GM23338 (cell line): Measurements from ENCODE around the gene MYO18B. TPM values are rescaled to one million over a fixed set of nuclear protein-coding genes. Genes with fewer than 3 reads are reported as not detected.

Experiments used
- ATAC-seq: fragments of 200-7000 bp; cut with Tn5 transposase; 3 replicates; pipeline ENCODE4 v1.9.1; 2020
- DNase-seq: peaks from one replicate; pipeline ENCODE4 v3.0.0-alpha.2; 2015; ENCODE audit warnings: low spot score
- H2AFZ ChIP-seq: fragments of 200-600 bp; sonication (generic); 2 replicates; pipeline ENCODE4 v1.8.0; 2016; ENCODE audit warnings: antibody characterized with exemption, mild to moderate bottlenecking, moderate library complexity
- H3F3A ChIP-seq: fragments of 200-600 bp; sonication (generic); replicated peaks from 2 replicates; pipeline ENCODE4 v1.8.0; 2017; ENCODE audit warnings: antibody characterized with exemption, mixed run types, low read depth
- H3K27ac ChIP-seq: fragments of 200-600 bp; sonication (generic); 2 replicates; pipeline ENCODE4 v1.6.1; 2016; ENCODE audit warnings: low read depth
- H3K27me3 ChIP-seq: fragments of 200-600 bp; sonication (generic); 2 replicates; pipeline ENCODE4 v1.8.0; 2016; ENCODE audit warnings: mild to moderate bottlenecking, mixed run types, moderate library complexity; ENCODE audit not compliant: insufficient read depth
- H3K36me3 ChIP-seq: fragments of 200-600 bp; sonication (generic); 2 replicates; pipeline ENCODE4 v1.8.0; 2016; ENCODE audit warnings: mild to moderate bottlenecking; ENCODE audit not compliant: insufficient read depth
- H3K4me1 ChIP-seq: fragments of 200-600 bp; sonication (generic); 2 replicates; pipeline ENCODE4 v1.8.0; 2016; ENCODE audit warnings: mild to moderate bottlenecking, moderate library complexity; ENCODE audit not compliant: insufficient read depth
- H3K4me2 ChIP-seq: fragments of 200-600 bp; sonication (generic); 2 replicates; pipeline ENCODE4 v1.7.1; 2017; ENCODE audit warnings: mixed run types
- H3K4me3 ChIP-seq: fragments of 200-600 bp; sonication (generic); 2 replicates; pipeline ENCODE4 v1.6.1; 2016; ENCODE audit warnings: mixed run types
- H3K79me2 ChIP-seq: fragments of 200-600 bp; sonication (generic); replicated peaks from 2 replicates; pipeline ENCODE4 v1.8.0; 2017; ENCODE audit warnings: mild to moderate bottlenecking; ENCODE audit not compliant: insufficient read depth
- H3K9me2 ChIP-seq: fragments of 200-600 bp; sonication (generic); 2 replicates; pipeline ENCODE4 v1.8.0; 2017; ENCODE audit not compliant: insufficient read depth
- H4K20me1 ChIP-seq: fragments of 200-600 bp; sonication (generic); replicated peaks from 2 replicates; pipeline ENCODE4 v1.8.0; 2017; ENCODE audit warnings: mild to moderate bottlenecking; ENCODE audit not compliant: insufficient read depth
- H3K27ac Mint-ChIP-seq: 2 replicates; pipeline ENCODE4 v1.8.0; 2020; ENCODE audit warnings: inconsistent platforms, mild to moderate bottlenecking, moderate library complexity, mixed read lengths
- H3K27me3 Mint-ChIP-seq: 3 replicates; pipeline ENCODE4 v1.8.0; 2022; ENCODE audit warnings: low read depth, mild to moderate bottlenecking, moderate library complexity, mixed read lengths, inconsistent platforms; ENCODE audit not compliant: insufficient read depth, poor library complexity
- H3K36me3 Mint-ChIP-seq: 3 replicates; pipeline ENCODE4 v1.8.0; 2021; ENCODE audit warnings: low read depth, mild to moderate bottlenecking, inconsistent platforms, moderate library complexity, mixed read lengths
- H3K4me1 Mint-ChIP-seq: 3 replicates; pipeline ENCODE4 v1.8.0; 2020; ENCODE audit warnings: mild to moderate bottlenecking, inconsistent platforms, mixed read lengths
- H3K4me3 Mint-ChIP-seq: 3 replicates; pipeline ENCODE4 v1.8.0; 2021; ENCODE audit warnings: moderate library complexity, mild to moderate bottlenecking, inconsistent platforms, mixed read lengths
- H3K9me3 Mint-ChIP-seq: 3 replicates; pipeline ENCODE4 v1.8.0; 2020; ENCODE audit warnings: moderate library complexity, mild to moderate bottlenecking, inconsistent platforms, mixed read lengths
- CREB1 ChIP-seq: fragments of 250-450 bp; sonication (Bioruptor Pico); IDR thresholded peaks from 2 replicates; pipeline ENCODE4 v1.5.0; 2020; ENCODE audit warnings: low read depth, mild to moderate bottlenecking, moderate library complexity
- CTCF ChIP-seq, 2 experiments: fragments of 200-600 bp in 1 of 2; sonication (generic) in 1 of 2; conservative IDR thresholded peaks; 2 replicates each; pipeline versions ENCODE4 v1.5.1 to v1.6.1; 2016 to 2017; ENCODE audit warnings: antibody characterized with exemption in 2 of 2, low read depth in 2 of 2, mild to moderate bottlenecking in 2 of 2, moderate library complexity in 1 of 2
- ETS1 ChIP-seq: IDR thresholded peaks from 2 replicates; pipeline ENCODE4 v1.6.1; 2016; ENCODE audit warnings: antibody characterized with exemption
- EZH2 ChIP-seq: fragments of 200-600 bp; sonication (generic); IDR thresholded peaks from one replicate; pipeline ENCODE4 v1.8.0; 2017; ENCODE audit warnings: antibody characterized with exemption, mild to moderate bottlenecking, low read depth; ENCODE audit not compliant: unreplicated experiment
- JUNB ChIP-seq: IDR thresholded peaks from one replicate; pipeline ENCODE4 v1.6.1; 2016; ENCODE audit warnings: antibody characterized with exemption; ENCODE audit not compliant: unreplicated experiment
- NANOG ChIP-seq: IDR thresholded peaks from 2 replicates; pipeline ENCODE4 v1.6.1; 2016; ENCODE audit warnings: antibody characterized with exemption, borderline replicate concordance
- REST ChIP-seq: IDR thresholded peaks from one replicate; pipeline ENCODE4 v1.6.1; 2018; ENCODE audit warnings: antibody characterized with exemption; ENCODE audit not compliant: unreplicated experiment
- STAT1 ChIP-seq: IDR thresholded peaks from one replicate; pipeline ENCODE4 v1.6.1; 2016; ENCODE audit warnings: antibody characterized with exemption; ENCODE audit not compliant: unreplicated experiment
- ZNF114 ChIP-seq: fragments of 250-450 bp; sonication (Bioruptor Pico); IDR thresholded peaks from 2 replicates; pipeline ENCODE4 v1.5.0; 2020; ENCODE audit warnings: mild to moderate bottlenecking, moderate library complexity
- polyA plus RNA-seq: library from polyadenylated mRNA; unstranded; fragments of >200 nt; fragmentation: Nextera tagmentation; extraction: Ambion mirVana; gene quantifications from 2 replicates; pipeline ENCODE4 v1.2.1, GENCODE V29; 2016
- total RNA-seq: library from RNA; depleted of rRNA; stranded (reverse); fragments of >200 nt; shearing (Covaris generic); gene quantifications from 2 replicates; pipeline ENCODE4 v1.2.3, GENCODE V29; 2014

MYO18B gene
- total and polyA plus RNA-seq, 2 experiments from 2014 or later, result 0.36 to 0.45 TPM

DNA sequence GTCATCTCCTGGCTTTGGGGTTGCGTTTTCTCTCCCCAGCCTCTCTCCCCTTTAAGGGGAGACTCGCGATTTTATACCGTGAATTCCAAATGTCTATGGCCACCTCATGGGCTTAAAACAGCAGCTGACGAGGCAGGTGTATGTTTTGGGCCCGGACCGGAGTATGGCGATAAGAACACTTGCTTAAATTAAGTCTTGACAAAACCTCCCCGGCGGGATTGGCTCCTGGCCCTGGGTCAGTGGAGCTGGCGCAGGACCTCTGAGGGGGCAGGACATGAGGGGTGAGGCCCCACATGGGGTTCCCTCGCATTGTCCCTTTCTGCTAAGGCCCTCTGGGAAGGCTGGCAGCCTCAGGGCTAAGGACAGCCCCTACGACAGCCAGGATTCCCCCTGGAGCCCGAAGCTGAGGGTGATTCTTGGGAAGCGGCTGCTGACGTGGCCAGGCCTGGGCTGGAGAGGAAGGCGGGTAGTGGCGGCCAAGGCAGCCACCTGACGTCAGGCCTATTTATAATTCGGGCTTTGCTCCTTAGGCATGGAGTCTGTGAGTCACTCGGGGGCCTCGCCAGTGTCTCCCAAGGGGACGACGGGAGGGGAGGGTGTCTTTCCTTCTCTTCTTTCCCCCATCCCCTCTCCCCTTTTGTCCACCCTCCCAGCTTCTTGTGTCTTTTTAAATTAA is 12.7 kb downstream of the MYO18B start:
- Histone ChIP-seq H3K4me1 (no peaks in the 10 kb centered on the region), H3K27me3 (no peaks in the 10 kb centered on the region), H3K4me2 (no peak overlapping the region), H3K4me3 (no peak overlapping the region), H3F3A (no peaks in the 10 kb centered on the region), H3K79me2 (no peaks in the 10 kb centered on the region), H2AFZ (no peak overlapping the region), H3K36me3 (no peaks in the 10 kb centered on the region; the same call in 1 of the 2 replicates), H3K27ac (no peak overlapping the region), H3K9me2 (no peaks in the 10 kb centered on the region), H4K20me1 (no peaks in the 10 kb centered on the region)
- ATAC-seq (peak; percentile 42; the same call in 1 of the 3 replicates), DNase-seq (no peak)
- Mint-ChIP-seq H3K27me3 (peaks cover 7% of the 10 kb centered on the region), H3K27ac (no peak overlapping the region), H3K9me3 (no peaks in the 10 kb centered on the region), H3K4me3 (no peak overlapping the region), H3K36me3 (no peaks in the 10 kb centered on the region), H3K4me1 (no peaks in the 10 kb centered on the region)
- TF ChIP-seq JUNB (no peak), ZNF114 (CRISPR knock-in tag) (no peak), STAT1 (no peak), CTCF (conservative IDR thresholded peaks at IDR 0.05; ENCODE audit: low read depth in 2 of 2) (no peak), CREB1 (CRISPR knock-in tag) (no peak), EZH2 (no peak), ETS1 (no peak), NANOG (no peak), REST (no peak)

DNA sequence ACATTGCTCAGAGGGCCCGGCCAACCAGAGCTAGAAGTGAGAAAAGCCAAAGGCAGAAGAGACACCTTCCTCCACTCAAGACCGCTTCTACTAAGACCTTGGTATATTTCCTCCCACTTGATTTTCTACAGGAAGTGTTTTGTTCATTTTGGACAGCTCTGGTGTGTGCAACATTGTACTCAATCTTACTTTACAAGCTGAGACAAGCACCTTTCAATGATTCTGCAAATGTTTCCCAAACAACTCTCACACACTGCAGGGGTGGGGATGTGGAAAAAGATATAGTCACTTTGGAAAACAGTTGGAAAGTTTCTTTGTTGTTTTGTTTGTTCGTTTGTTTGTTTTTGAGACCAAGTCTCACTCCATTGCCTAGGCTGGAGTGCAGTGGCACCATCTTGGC is 15.7 kb downstream of the MYO18B start:
- no peak for ATAC-seq
- H3K4me3 Mint-ChIP-seq, result no peak overlapping the region
- Histone ChIP-seq H3F3A (no peaks in the 10 kb centered on the region), H2AFZ (no peak overlapping the region), H3K4me3 (no peak overlapping the region), H3K4me2 (no peak overlapping the region), H3K36me3 (no peaks in the 10 kb centered on the region; the same call in 1 of the 2 replicates), H3K27me3 (no peaks in the 10 kb centered on the region), H3K9me2 (no peaks in the 10 kb centered on the region), H4K20me1 (no peaks in the 10 kb centered on the region), H3K79me2 (no peaks in the 10 kb centered on the region), H3K4me1 (no peaks in the 10 kb centered on the region), H3K27ac (no peak overlapping the region)
- no peak for DNase-seq
- peaks cover 3% of the 10 kb centered on the region for H3K27me3 Mint-ChIP-seq
- H3K9me3 Mint-ChIP-seq, result no peaks in the 10 kb centered on the region
- H3K27ac Mint-ChIP-seq, result no peak overlapping the region
- no peaks in the 10 kb centered on the region for H3K36me3 Mint-ChIP-seq
- H3K4me1 Mint-ChIP-seq, result no peaks in the 10 kb centered on the region
- TF ChIP-seq ZNF114 (CRISPR knock-in tag), result no peak
